ENCODE results near the gene MS4A2.
"Not testable (repeated sequence)": the region's sequence is repeated elsewhere in the genome, so short reads cannot be mapped to it uniquely, and the experiment has no call there.

The MS4A2 gene

DNA sequence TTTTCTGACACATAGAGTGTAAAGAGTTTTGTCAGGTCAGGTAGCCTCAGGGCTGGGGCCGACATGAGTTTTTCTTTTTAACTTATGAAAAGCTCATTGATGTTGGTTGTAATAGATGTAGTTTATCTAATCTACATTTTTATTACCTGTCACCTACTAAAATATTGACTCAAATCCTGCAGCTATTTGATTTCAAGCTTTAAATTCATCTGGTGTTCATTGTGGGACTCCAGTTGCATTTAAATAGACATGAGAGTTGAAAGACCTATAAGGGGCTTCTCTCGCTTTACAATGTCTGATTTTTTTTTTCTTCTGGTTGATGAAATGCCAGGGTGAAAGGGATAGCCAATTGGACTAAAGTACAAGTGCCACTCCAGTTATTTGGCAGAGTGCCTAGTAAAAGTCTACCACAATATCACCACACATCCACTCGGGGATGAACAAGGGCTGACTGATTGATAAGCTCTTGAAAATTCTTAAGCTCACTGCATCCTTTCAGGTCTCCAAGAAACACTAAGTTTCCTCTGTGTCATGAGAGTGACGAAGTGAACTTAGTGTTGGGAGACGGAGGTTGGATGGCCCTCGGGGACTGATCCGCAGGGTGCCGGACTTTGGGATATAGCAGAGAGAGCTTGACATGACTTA, 16.1 kb downstream of the MS4A2 start:
- DNase-seq, result not testable (repeated sequence)

DNA sequence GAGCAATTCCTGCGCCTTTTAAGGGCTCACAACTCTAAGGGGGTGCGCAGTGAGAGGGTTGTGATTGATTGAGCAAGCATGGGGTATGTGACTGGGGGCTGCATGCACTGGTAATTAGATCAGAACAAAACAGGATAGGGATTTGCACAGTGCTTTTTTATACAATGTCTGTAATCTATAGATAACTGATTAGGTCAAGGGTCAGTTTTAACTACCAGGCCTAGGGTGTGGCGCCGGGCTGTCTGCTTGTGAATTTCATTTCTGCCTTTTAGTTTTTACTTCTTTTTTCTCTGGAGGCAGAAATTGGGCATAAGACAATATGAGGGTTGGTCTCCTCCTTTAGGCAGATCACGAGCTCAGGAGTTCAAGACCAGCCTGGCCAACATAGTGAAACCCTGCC, 20.2 kb downstream of the MS4A2 start:
- DNase-seq, result not testable (repeated sequence)

DNA sequence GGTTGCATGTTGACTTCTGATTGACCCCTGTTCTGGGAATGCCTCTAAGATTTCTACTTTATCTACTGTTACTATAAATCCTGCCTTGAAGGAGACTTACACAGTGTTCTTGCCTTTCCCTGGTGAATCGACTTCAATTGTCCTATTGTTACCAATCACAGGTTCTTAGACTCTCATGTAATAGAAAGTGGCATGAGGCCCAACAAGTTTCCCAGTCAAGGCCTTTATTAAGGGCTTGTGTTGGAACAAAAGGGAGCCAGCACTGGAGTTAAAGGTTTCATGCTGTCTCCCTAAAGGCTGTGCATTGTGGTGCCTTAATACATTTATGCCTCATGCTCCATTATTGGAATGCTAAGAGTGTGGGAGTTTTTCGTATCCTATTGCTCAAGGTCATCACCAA, 23.3 kb downstream of the MS4A2 start:
- no peak for DNase-seq

DNA sequence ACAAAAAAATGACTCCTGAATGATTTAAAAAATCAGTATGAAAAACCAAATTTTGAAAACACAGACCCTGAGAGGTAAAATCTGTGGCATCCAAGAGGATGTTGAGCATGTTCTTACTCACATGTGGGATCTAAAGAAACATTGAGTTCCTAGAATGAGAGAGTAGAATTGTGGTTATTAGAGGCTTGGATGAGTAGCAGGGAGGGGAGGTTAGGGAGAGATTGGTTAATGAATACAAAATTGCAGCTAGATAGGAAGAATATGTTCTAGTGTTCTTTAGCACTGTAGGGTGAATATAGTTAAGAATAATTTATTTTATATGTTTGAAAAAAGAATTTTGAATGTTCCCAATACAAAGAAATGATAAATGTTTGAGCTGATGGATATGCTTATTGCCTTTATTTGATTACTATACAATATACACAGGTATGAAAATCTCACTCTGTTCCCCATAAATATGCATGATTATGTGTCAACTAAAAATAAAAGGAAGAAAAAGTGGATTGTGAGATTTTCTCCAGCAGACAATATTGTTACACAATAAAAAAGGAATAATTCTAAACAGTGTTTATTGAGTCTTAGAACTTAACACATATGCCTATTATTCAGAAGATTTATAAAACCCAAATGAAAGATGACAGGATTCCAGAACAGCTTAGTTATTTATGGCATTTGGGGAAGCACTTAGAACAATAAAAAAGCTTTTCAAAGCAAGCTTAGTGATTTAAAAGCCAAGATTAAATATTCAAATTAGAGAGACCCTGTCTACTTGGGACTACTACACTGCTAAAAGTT, 28.7 kb downstream of the MS4A2 start:
- no peak for DNase-seq

DNA sequence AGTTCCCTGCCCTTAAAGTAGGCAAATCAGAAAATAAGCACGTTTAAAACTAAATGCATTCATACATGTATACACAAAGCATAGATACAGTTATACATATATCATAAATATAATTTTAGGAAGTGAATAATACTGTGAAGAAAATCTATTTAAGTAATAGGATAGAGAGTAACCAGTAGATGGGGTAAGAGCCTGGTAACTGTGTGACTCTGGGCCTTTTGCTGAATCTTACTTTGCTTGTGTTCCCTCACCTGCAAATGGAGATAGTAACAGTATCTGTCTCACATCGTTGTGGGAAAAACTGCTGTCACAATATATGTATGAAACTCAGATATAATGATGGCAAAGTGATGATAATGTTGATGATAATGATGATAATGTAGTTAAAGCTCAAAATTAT, 29.9 kb downstream of the MS4A2 start:
- DNase-seq, result no peak

DNA sequence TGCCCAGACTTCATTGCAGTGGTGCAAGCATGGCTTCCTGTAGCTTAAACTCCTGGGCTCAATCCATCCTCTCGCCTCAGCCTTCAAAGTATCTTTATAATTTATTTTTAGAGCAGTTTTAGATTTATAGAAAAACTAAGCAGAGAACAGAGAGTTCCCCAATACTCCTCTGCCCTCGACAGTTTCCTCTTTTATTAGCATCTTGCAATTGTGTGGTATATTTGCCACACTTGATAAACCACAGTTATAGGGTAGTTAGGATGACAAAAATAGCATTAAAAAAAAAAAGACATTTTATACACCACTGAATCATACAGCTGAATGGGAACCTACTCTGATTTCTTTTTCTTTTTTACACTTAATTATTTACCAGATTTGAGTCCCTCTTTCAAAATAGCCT, 31.2 kb downstream of the MS4A2 start:
- DNase-seq, result no peak

DNA sequence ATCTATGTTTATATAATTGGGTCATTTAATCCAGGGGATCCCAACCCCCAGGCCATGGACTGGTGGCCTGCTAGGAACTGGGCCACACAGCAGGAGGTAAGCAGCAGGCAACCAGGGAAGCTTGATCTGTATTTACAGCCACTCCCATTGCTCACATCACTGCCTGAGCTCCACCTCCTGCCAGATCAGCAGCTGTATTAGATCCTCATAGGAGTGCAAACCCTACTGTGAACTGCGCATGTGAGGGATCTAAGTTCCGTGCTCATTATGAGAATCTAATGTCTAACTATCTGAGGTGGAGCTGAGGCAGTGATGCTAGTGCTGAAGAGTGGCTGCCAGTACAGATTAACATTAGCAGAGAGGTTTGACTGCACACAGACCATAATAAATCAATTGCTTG, 32.8 kb downstream of the MS4A2 start:
- no peak for DNase-seq

DNA sequence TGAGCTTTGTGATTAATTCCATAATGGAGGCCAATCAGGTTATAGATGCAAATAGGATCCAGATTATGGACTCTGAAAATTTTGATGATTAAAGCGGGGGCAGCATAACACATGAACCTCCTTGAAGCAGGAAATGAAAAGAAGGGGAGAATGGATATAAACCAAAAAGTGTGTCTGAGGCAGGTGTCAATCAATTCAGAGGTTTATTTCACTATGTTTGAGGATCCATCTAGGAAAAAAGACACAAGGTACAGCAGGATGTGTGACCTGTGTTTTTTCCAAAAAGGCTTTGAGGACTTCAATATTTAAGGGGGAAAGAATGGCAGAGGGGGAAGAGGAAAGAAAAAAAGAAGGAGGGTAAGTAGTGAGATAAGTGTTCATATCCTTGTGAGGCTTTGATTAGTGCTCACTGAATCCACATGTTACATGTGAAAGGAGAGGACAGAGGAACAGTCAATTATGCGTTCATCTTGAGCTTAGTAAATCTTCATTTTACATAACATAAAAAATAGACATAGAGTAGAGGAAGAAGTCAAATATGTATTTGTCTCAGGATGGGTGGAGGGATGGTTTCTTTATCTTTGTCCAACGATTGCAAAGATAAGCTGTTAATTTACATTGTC, 34.1 kb downstream of the MS4A2 start:
- no peak for DNase-seq

DNA sequence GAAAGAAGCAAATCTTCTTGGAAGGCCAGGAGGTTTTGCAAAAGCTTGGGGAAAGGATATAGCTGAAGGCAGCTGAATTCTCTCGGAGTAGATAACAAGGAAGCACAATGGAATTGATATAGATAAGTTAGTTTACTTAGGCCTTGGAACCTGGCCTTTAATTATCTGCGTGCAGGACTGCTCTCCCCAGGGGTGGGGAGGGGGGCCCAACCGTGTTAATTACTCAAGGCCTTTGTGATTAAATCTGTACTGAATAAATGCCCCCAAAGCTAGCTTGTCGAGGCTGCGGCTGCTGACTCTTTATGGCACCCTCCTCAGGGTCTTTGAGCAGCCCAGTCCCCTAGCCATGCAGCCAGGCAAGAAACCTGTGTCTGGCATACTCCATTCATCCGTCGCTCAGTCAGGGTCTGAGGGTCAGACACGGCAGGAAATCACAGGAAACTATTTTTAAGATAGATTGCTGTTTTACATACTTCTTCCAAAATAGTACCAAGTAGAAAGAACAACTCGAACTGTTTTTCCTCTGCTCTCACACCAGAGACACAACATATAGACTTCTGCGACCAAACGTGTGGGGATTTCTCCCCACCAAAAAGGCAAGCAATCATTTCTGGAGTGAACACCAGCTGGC, 36.5 kb downstream of the MS4A2 start:
- DNase-seq, result no peak

DNA sequence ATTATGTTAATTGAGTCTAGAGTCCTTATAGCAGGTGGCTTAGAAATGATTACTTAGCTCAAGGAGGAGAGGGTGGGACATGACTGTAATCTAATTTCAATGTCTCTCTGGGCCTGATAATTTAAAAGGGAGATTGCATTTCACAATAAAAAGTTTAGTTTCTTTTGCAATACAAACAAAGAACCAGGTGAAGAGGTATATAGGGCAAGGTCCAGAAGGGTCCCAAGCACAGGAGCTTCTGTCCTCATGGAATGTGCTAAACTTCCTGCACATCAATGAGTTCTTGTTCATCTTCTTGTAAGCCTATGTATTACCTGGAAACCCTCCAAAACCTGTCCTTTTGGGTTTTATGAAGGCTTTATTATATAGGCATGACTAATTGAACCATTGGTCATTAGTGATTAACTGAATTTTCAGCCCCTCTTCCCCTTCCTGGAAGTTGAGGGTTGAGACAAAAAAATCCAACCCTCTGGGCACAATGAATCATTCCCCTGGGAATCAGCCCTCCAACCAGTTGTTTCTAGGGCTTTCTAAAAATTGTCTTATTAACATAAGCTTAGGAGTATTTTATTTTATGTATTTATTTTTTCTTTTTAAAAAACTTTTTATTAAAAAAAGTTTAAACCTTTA, 37.6 kb downstream of the MS4A2 start:
- no peak for DNase-seq

DNA sequence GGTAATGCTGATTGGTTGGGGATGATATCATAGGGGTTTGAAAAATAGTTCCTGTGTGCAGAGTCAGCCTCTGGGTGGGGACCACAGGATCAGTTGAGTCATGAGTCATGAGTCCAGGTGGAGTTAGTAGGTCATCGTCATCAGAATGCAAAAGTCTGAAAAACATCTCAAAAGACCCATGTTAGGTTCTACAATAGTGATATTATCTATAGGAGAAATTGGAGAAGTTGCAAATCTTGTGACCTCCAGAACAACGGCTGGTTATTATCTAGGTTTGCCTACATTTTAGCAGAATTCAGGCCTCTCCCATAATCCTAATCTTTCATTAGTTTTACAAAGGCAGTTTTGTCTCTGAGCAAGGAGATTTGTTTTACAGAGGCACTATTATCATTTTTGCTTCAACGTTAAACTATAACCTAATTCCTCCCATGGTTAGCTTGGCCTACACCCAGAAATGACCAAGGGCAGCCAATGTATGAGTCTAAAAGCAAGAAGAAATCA, 38.9 kb downstream of the MS4A2 start:
- DNase-seq, result no peak

DNA sequence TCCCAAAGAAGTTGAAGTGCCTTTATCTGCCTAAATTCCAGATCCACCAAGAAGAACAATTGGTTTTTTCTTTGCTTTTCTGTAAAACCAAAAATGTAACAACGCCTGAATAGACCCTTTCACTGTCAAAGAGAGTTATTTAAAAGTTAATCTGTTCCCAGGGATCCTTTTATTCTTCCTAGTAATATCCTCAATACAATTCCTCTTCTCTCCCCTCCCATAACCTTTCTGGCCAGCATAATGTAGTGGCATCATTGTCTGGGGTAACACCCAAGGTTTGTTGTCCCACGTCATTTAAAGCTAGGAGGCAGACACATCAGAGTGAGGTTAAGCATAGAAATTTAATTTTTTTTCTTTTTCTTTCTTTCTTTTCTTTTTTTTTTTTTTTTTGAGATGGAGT, 39.9 kb downstream of the MS4A2 start:
- DNase-seq, result no peak

DNA sequence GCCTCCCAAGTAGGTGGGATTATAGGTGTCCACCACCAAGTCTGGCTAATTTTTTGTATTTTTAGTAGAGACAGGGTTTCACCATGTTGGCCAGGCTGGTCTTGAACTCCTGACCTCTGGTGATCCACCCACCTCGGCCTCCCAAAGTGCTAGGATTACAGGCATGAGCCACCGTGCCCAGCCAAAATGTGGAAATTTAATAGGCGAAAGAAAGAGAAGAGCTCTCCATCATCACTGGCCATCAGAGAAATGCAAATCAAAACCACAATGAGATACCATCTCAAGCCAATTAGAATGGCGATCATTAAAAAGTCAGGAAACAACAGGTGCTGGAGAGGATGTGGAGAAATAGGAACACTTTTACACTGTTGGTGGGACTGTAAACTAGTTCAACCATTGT, 40.4 kb downstream of the MS4A2 start:
- not testable (repeated sequence) for DNase-seq

DNA sequence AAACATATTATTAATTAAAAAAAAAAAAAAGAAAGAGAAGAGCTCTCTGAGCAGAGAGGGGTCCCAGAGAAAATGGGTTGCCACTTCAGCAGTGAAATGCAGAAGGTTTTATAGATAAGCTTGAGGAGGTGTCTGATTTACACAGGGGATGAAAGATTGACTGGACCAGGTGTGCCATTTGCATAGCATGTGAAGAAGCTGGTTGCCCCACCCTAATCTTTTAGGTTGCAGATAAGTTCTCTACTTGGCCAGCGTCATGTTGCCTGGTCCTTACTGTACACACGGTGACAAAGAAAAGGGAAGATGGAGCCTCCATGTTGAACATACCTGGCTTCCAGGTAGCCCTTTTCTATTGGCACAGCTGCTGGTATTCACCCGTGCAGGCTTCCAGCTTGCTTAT, 41.4 kb downstream of the MS4A2 start:
- DNase-seq, result no peak

DNA sequence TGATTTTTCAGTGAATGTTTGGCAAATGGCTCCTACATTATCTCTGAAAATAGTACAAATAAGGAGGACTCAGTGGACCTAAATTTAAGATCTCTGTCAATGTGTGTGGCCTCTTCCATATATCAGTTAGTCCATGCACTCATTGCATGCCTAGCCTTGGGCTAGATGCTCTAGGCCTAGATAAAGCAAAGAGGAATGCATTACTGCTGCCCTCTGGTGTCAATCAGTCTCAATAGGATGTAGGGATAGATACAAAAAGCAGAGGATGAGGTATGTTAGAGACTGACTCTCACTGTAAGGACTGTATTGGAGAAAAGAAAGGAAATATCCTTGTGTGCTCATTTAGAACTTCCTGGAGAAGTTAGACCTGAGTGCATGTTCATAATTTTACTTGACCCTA, 42.0 kb downstream of the MS4A2 start:
- DNase-seq, result no peak

DNA sequence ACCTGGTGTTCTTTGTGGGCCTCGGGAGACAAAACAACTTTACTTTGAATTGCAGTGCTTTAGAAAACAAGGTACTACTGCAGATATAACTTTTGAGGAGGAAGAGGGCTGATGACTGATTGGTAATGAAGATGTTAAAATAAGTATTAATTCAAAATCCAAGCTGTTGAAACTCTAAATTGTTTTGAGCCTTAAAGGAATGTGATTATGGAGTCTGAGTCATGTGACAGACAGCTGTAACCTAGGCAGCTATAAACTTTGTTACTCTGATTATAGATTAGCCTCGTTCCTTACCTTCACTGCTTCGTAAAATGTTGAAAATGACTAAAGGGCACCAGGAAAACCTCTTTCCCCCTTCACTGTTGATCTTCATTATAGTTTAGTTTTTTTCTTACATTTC, 43.4 kb downstream of the MS4A2 start:
- no peak for DNase-seq

DNA sequence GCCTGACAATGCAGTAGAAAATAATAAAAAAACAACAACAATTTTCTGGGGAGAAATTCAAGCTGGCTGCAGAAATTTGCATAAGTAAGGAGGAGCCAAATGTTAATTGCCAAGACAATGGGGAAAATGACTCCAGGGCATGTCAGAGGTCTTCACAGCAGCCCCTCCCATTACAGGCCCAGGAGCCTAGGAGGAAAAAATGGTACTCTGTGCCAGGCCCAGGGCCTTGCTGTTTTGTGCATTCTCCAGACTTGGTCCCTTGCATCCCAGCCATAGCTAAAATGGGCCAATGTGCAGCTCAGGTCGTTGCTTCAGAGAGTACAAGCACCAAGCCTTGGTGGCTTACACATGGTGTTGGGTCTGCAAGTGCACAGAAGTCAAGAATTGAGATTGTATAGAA, 45.5 kb downstream of the MS4A2 start:
- DNase-seq, result no peak

DNA sequence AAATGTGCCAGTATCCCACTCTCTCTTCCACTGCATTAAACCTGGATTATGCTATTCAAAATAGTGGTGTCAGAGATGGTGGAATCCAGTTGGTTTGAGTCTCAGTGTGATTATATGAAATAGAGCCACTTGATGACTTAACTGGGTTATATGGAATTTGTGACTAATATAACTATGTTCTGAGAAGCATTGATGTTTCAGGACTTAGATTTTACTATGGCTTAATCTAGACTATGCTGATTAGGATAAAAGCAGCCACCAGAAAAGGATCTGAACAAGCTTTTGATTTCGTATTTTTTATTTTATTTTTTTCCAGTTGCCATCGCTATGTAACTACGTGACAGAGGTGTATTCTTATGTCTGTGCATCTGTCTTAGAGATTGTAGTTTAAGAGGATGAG, 55.3 kb downstream of the MS4A2 start:
- no peak for DNase-seq

DNA sequence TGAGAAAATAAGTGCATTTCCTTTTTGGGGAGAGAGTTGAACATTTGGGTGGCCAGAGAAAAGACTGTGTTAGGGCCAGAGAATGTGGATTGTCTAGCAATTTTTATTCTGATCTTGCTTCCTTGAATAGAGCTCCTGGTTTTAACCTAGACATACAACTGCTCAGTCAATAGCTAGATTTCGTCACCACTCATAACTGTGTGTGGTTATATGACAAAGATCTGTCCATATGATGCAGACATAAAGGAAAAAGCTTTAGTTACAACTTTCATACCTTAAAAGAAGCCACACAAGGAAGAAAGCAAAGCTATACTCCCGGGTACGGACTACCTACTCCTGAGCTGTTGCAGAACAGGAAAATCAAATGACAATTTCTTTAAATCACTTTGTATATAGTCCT, 57.2 kb downstream of the MS4A2 start:
- no peak for DNase-seq

Data from NCI-H510A treated with DMSO at 0.1 percent for 48 hours (cell line).